HEK293 (cell line): ENCODE data around the gene ANXA1.

Source experiments
- CTCF ChIA-PET: fragments of 350-600 bp; formaldehyde crosslinking; extraction: SDS; loops from one replicate; lab custom pipeline; 2021; ENCODE audit warnings: antibody characterized with exemption; lab: Yijun Ruan, JAX
- POLR2A ChIA-PET: fragments of 300-600 bp; formaldehyde crosslinking; extraction: SDS; loops from one replicate; lab custom pipeline; 2020; ENCODE audit warnings: antibody characterized with exemption, inconsistent platforms; lab: Yijun Ruan, JAX
- H3K27ac ChIP-seq: fragments of 200-500 bp; sonication (Bioruptor generic); 2 replicates; pipeline ENCODE4 v1.5.1; 2014; ENCODE audit warnings: low read depth, low read length, control low read depth, inconsistent platforms; ENCODE audit errors: extremely low read depth
- H3K36me3 ChIP-seq, 2 experiments: fragments of 200-500 bp in 1 of 2; sonication (Bioruptor generic) in 1 of 2; 1 replicate in 1 of 2; 2 replicates in 1 of 2; pipeline ENCODE4 v1.5.1; 2014 to 2017; ENCODE audit warnings: inconsistent platforms in 2 of 2, low read length in 2 of 2; ENCODE audit not compliant: control insufficient read depth in 2 of 2, insufficient read depth in 1 of 2
- H3K4me1 ChIP-seq: fragments of 200-500 bp; sonication (Bioruptor generic); 2 replicates; pipeline ENCODE4 v1.5.1; 2014; ENCODE audit warnings: mild to moderate bottlenecking, low read length, inconsistent platforms; ENCODE audit not compliant: control insufficient read depth, insufficient read depth
- H3K4me3 ChIP-seq: 2 replicates; pipeline ENCODE4 v1.5.1; 2011; ENCODE audit warnings: low read depth, mild to moderate bottlenecking, control low read depth, low read length, moderate library complexity
- H3K9me3 ChIP-seq: fragments of 200-500 bp; sonication (Bioruptor generic); 2 replicates; pipeline ENCODE4 v1.5.1; 2014; ENCODE audit warnings: low read depth, low read length, inconsistent platforms; ENCODE audit not compliant: control insufficient read depth, insufficient read depth
- AEBP2 ChIP-seq: fragments of 450-650 bp; formaldehyde crosslinking; IDR thresholded peaks from 2 replicates; pipeline ENCODE4 v1.5.1; 2016; ENCODE audit warnings: missing biosample characterization, missing genetic modification characterization, borderline replicate concordance
- EGR2 ChIP-seq: fragments of 450-650 bp; formaldehyde crosslinking; IDR thresholded peaks from 2 replicates; pipeline ENCODE4 v1.5.1; 2016; ENCODE audit warnings: low read depth, missing biosample characterization, missing genetic modification characterization
- GLIS2 ChIP-seq: fragments of 450-650 bp; formaldehyde crosslinking; IDR thresholded peaks from 2 replicates; pipeline ENCODE4 v1.5.1; 2016; ENCODE audit warnings: missing biosample characterization, missing genetic modification characterization
- MYNN ChIP-seq: fragments of 450-650 bp; formaldehyde crosslinking; IDR thresholded peaks from 2 replicates; pipeline ENCODE4 v1.5.1; 2016; ENCODE audit warnings: missing biosample characterization, missing genetic modification characterization, borderline replicate concordance
- PRDM2 ChIP-seq: fragments of 450-650 bp; formaldehyde crosslinking; IDR thresholded peaks from 2 replicates; pipeline ENCODE4 v1.5.1; 2016; ENCODE audit warnings: missing biosample characterization, missing genetic modification characterization, borderline replicate concordance
- RBAK ChIP-seq: fragments of 450-650 bp; formaldehyde crosslinking; IDR thresholded peaks from 2 replicates; pipeline ENCODE4 v1.5.1; 2016; ENCODE audit warnings: missing biosample characterization, missing genetic modification characterization
- ZBTB1 ChIP-seq: fragments of 450-650 bp; formaldehyde crosslinking; IDR thresholded peaks from 2 replicates; pipeline ENCODE4 v1.5.1; 2016; ENCODE audit warnings: missing biosample characterization, missing genetic modification characterization
- ZNF155 ChIP-seq: fragments of 450-650 bp; formaldehyde crosslinking; IDR thresholded peaks from 2 replicates; pipeline ENCODE4 v1.5.1; 2016; ENCODE audit warnings: missing biosample characterization, missing genetic modification characterization
- ZNF16 ChIP-seq: fragments of 450-650 bp; formaldehyde crosslinking; IDR thresholded peaks from 2 replicates; pipeline ENCODE4 v1.5.1; 2016; ENCODE audit warnings: low read depth, missing biosample characterization, missing genetic modification characterization
- ZNF169 ChIP-seq: fragments of 450-650 bp; formaldehyde crosslinking; IDR thresholded peaks from 2 replicates; pipeline ENCODE4 v1.5.1; 2016; ENCODE audit warnings: missing biosample characterization, missing genetic modification characterization
- ZNF280C ChIP-seq: fragments of 450-650 bp; formaldehyde crosslinking; IDR thresholded peaks from 2 replicates; pipeline ENCODE4 v1.5.1; 2016; ENCODE audit warnings: missing biosample characterization, missing genetic modification characterization
- ZNF366 ChIP-seq: fragments of 450-650 bp; formaldehyde crosslinking; conservative IDR thresholded peaks from 2 replicates; pipeline ENCODE4 v1.5.1; 2016; ENCODE audit warnings: missing biosample characterization, missing genetic modification characterization
- ZNF394 ChIP-seq: fragments of 450-650 bp; formaldehyde crosslinking; IDR thresholded peaks from 2 replicates; pipeline ENCODE4 v1.5.1; 2016; ENCODE audit warnings: missing biosample characterization, missing genetic modification characterization, mild to moderate bottlenecking, moderate library complexity, borderline replicate concordance
- ZNF529 ChIP-seq: fragments of 450-650 bp; formaldehyde crosslinking; IDR thresholded peaks from 2 replicates; pipeline ENCODE4 v1.5.1; 2017; ENCODE audit warnings: missing genetic modification characterization, missing biosample characterization; ENCODE audit not compliant: insufficient replicate concordance
- ZNF560 ChIP-seq: fragments of 450-650 bp; formaldehyde crosslinking; IDR thresholded peaks from 2 replicates; pipeline ENCODE4 v1.5.1; 2017; ENCODE audit warnings: missing biosample characterization, missing genetic modification characterization, borderline replicate concordance
- ZSCAN30 ChIP-seq: fragments of 450-650 bp; IDR thresholded peaks from 2 replicates; pipeline ENCODE4 v1.5.1; 2018; ENCODE audit warnings: missing biosample characterization, mild to moderate bottlenecking, missing genetic modification characterization, moderate library complexity

Gene ANXA1

GRCh38 chr9:73155968-73156864 lies 4.6 kb downstream of the ANXA1 start (continued):
- no peak for TF ChIP-seq PRDM2 (tag by site-specific recombination)
- TF ChIP-seq EGR2 (tag by site-specific recombination): no peak
- 0 out of 2 replicates have a peak, but pooled peaks have one; percentile 14 for TF ChIP-seq ZNF560 (tag by site-specific recombination)
- TF ChIP-seq ZNF529 (tag by site-specific recombination): peak; percentile 10
- peak; percentile 92 for TF ChIP-seq ZNF394 (tag by site-specific recombination)

GRCh38 chr9:73156865-73157187 lies 5.2 kb downstream of the ANXA1 start:
- ChIA-PET POLR2A (interaction anchor here (0.6 to 1.6 kb wide), 4 partner anchors 17 to 39 kb away, joined by 3 to 5 read pairs (median 4); no protein-coding TSS in a partner anchor), CTCF (interaction anchor here (1.7 kb wide), 1 partner anchor 49 kb away, joined by 11 read pairs; no protein-coding TSS in a partner anchor)
- Histone ChIP-seq H3K27ac (no peak overlapping the region), H3K36me3 (peaks cover 0 to 28% of the 10 kb centered on the region in 2 experiments; a peak in 1 of 3 replicates), H3K9me3 (no peaks in the 10 kb centered on the region), H3K4me1 (no peaks in the 10 kb centered on the region; the same call in 1 of the 2 replicates), H3K4me3 (no peak overlapping the region)
- TF ChIP-seq AEBP2 (tag by site-specific recombination): no peak
- TF ChIP-seq ZNF155 (tag by site-specific recombination): no peak

GRCh38 chr9:73157811-73158210 lies 6.1 kb downstream of the ANXA1 start:
- Histone ChIP-seq H3K9me3 (no peaks in the 10 kb centered on the region), H3K27ac (no peak overlapping the region), H3K36me3 (peaks cover 0 to 34% of the 10 kb centered on the region in 2 experiments; a peak in 1 of 3 replicates), H3K4me1 (no peaks in the 10 kb centered on the region), H3K4me3 (no peak overlapping the region)
- TF ChIP-seq ZNF169: no peak
- TF ChIP-seq ZBTB1: no peak
- no peak for TF ChIP-seq ZSCAN30 (tag by site-specific recombination)
- TF ChIP-seq ZNF280C (tag by site-specific recombination): no peak
- no peak for TF ChIP-seq GLIS2 (tag by site-specific recombination)
- TF ChIP-seq MYNN (tag by site-specific recombination): no peak
- TF ChIP-seq ZNF16 (tag by site-specific recombination): no peak
- TF ChIP-seq RBAK (tag by site-specific recombination): no peak
- TF ChIP-seq ZNF366 (tag by site-specific recombination): no peak
- CTCF ChIA-PET: interaction anchor here (0.6 to 1.7 kb wide), 4 partner anchors 14 to 278 kb away, joined by 3 to 11 read pairs (median 6); no protein-coding TSS in a partner anchor
- POLR2A ChIA-PET: interaction anchor here (0.7 to 1.6 kb wide), 2 partner anchors 16 to 21 kb away, joined by 3 to 4 read pairs; no protein-coding TSS in a partner anchor
